PC-9 (cell line): Measurements from ENCODE around the gene NR1H4. TPM values are rescaled to one million over a fixed set of nuclear protein-coding genes. Genes with fewer than 3 reads are reported as not detected.

ENCODE experiments used
- BruUV-seq: library from RNA; stranded (reverse); fragments of 400-500 nt; replicated peaks from 2 replicates; lab custom pipeline; 2021; lab: Mats Ljungman, UMichigan
- CTCF ChIA-PET: fragments of 300-600 bp; sonication (Branson Sonifier 250); formaldehyde crosslinking; loops from one replicate; lab custom pipeline; 2022; ENCODE audit warnings: antibody characterized with exemption; lab: Charles Lee
- POLR2A ChIA-PET: fragments of 300-600 bp; sonication (Branson Sonifier 250); formaldehyde crosslinking; loops from one replicate; lab custom pipeline; 2022; ENCODE audit warnings: antibody characterized with exemption; ENCODE audit not compliant: unreplicated experiment; lab: Charles Lee
- DNase-seq, 2 experiments: peaks; one replicate each; pipeline versions ENCODE4 v3.0.0 to v3.0.0-alpha.2; 2015 to 2022; ENCODE audit warnings: mixed read lengths in 1 of 2
- H2AFZ ChIP-seq: fragments of 200-600 bp; sonication (generic); 2 replicates; pipeline ENCODE4 v1.8.1; 2017; ENCODE audit warnings: antibody characterized with exemption
- H3F3A ChIP-seq: fragments of 200-600 bp; sonication (generic); 2 replicates; pipeline ENCODE4 v1.8.1; 2017; ENCODE audit warnings: antibody characterized with exemption, mild to moderate bottlenecking, low read depth; ENCODE audit not compliant: insufficient read depth
- H3K27ac ChIP-seq: fragments of 200-600 bp; sonication (generic); 2 replicates; pipeline ENCODE4 v1.6.1; 2016; ENCODE audit warnings: mixed run types
- H3K27me3 ChIP-seq: fragments of 200-600 bp; sonication (generic); 2 replicates; pipeline ENCODE4 v1.6.1; 2016; ENCODE audit warnings: low read depth, mixed run types; ENCODE audit not compliant: insufficient read depth
- H3K36me3 ChIP-seq: fragments of 200-600 bp; sonication (generic); 2 replicates; pipeline ENCODE4 v1.6.1; 2016; ENCODE audit warnings: low read depth, mixed run types
- H3K4me1 ChIP-seq: fragments of 200-600 bp; sonication (generic); replicated peaks from 2 replicates; pipeline ENCODE4 v1.6.1; 2016; ENCODE audit warnings: mixed run types; ENCODE audit not compliant: insufficient read depth
- H3K4me2 ChIP-seq: fragments of 200-600 bp; sonication (generic); 2 replicates; pipeline ENCODE4 v1.6.1; 2017; ENCODE audit warnings: mixed run types
- H3K4me3 ChIP-seq: fragments of 200-600 bp; sonication (generic); 2 replicates; pipeline ENCODE4 v1.6.1; 2016; ENCODE audit warnings: mixed run types
- H3K79me2 ChIP-seq: fragments of 200-600 bp; sonication (generic); 2 replicates; pipeline ENCODE4 v1.6.1; 2017; ENCODE audit warnings: low read depth, mixed run types
- H3K9me2 ChIP-seq: fragments of 200-600 bp; sonication (generic); 2 replicates; pipeline ENCODE4 v1.8.1; 2017; ENCODE audit warnings: mild to moderate bottlenecking; ENCODE audit not compliant: insufficient read depth
- H3K9me3 ChIP-seq: fragments of 200-600 bp; sonication (generic); 2 replicates; pipeline ENCODE4 v1.8.1; 2016; ENCODE audit warnings: low read depth; ENCODE audit not compliant: insufficient read depth
- H4K20me1 ChIP-seq: fragments of 200-600 bp; sonication (generic); 2 replicates; pipeline ENCODE4 v1.8.1; 2017; ENCODE audit not compliant: insufficient read depth
- CTCF ChIP-seq: fragments of 200-600 bp; sonication (generic); conservative IDR thresholded peaks from 2 replicates; pipeline ENCODE4 v1.6.1; 2017; ENCODE audit warnings: mixed run types, antibody characterized with exemption, mild to moderate bottlenecking, moderate library complexity
- EZH2 ChIP-seq: fragments of 200-600 bp; sonication (generic); IDR thresholded peaks from 2 replicates; pipeline ENCODE4 v1.8.0; 2017; ENCODE audit warnings: antibody characterized with exemption, low read depth
- intact Hi-C: fragments of 100-400 bp; cut with micrococcal nuclease; formaldehyde crosslinking; loops from one replicate; pipeline ENCODE4 v1.10.0; 2022; ENCODE audit not compliant: unreplicated experiment
- total RNA-seq: library from RNA; stranded (reverse); gene quantifications from 2 replicates; pipeline ENCODE4 v1.2.3, GENCODE V29; 2021

NR1H4 gene
- total RNA-seq, 1 experiment from 2014 or later = not detected

- CTCF ChIA-PET = no interaction called here
- POLR2A ChIA-PET = no interaction called here
- DNase-seq = no peak
Observed at GRCh38 chr12:100534625-100535227, 61.1 kb downstream of the NR1H4 start.

GRCh38 chr12:100539202-100539601 lies 65.5 kb downstream of the NR1H4 start:
- peak in 1 of 2 experiments; percentile 18 for DNase-seq
- Histone ChIP-seq H3K27ac (no peak overlapping the region), H3K79me2 (no peaks in the 10 kb centered on the region), H4K20me1 (no peaks in the 10 kb centered on the region), H3K9me2 (0 out of 2 replicates have a peak, but pooled peaks cover 4% of the 10 kb centered on the region), H3K27me3 (peaks cover 62% of the 10 kb centered on the region), H3K4me1 (no peaks in the 10 kb centered on the region), H3K4me2 (no peak overlapping the region), H3K36me3 (no peaks in the 10 kb centered on the region), H3F3A (no peaks in the 10 kb centered on the region), H2AFZ (no peak overlapping the region), H3K4me3 (no peak overlapping the region), H3K9me3 (no peaks in the 10 kb centered on the region)
- CTCF ChIA-PET = interaction anchor here (0.6 kb wide), 1 partner anchor 17 kb away, joined by 5 read pairs; no protein-coding TSS in a partner anchor
- intact Hi-C loops = no loop called here
- no TSS peak for BruUV-seq
- TF ChIP-seq EZH2 (no peak), CTCF (no peak)
- POLR2A ChIA-PET = no interaction called here

More at GRCh38 chr12:100534625-100535227, 61.1 kb downstream of the NR1H4 start:
- no peak overlapping the region for H3K4me2 ChIP-seq
- no peaks in the 10 kb centered on the region for H3K79me2 ChIP-seq
- no peaks in the 10 kb centered on the region for H3K36me3 ChIP-seq
- 0 out of 2 replicates have a peak, but pooled peaks cover 4% of the 10 kb centered on the region for H3K9me2 ChIP-seq
- no peak overlapping the region for H2AFZ ChIP-seq
- H3K27ac ChIP-seq = no peak overlapping the region
- peaks cover 70% of the 10 kb centered on the region for H3K27me3 ChIP-seq
- H4K20me1 ChIP-seq = no peaks in the 10 kb centered on the region
- H3F3A ChIP-seq = no peaks in the 10 kb centered on the region
- no peak for TF ChIP-seq EZH2
- no peak for TF ChIP-seq CTCF
- no peaks in the 10 kb centered on the region for H3K9me3 ChIP-seq
- BruUV-seq = no TSS peak
- intact Hi-C loops = no loop called here
- H3K4me3 ChIP-seq = no peak overlapping the region
- no peaks in the 10 kb centered on the region for H3K4me1 ChIP-seq

- Histone ChIP-seq H3F3A (no peaks in the 10 kb centered on the region), H4K20me1 (no peaks in the 10 kb centered on the region; the same call in 1 of the 2 replicates), H3K79me2 (no peaks in the 10 kb centered on the region), H3K36me3 (no peaks in the 10 kb centered on the region), H3K9me2 (0 out of 2 replicates have a peak, but pooled peaks cover 4% of the 10 kb centered on the region), H3K4me3 (no peak overlapping the region), H3K4me1 (no peaks in the 10 kb centered on the region), H3K27ac (no peak overlapping the region), H3K9me3 (no peaks in the 10 kb centered on the region), H3K4me2 (no peak overlapping the region), H3K27me3 (peaks cover 66% of the 10 kb centered on the region), H2AFZ (no peak overlapping the region)
- no TSS peak for BruUV-seq
- ChIA-PET CTCF (no interaction called here), POLR2A (no interaction called here)
- intact Hi-C loops = no loop called here
- TF ChIP-seq EZH2 (no peak), CTCF (no peak)
- no peak for DNase-seq
Observed at GRCh38 chr12:100544165-100544564, 70.5 kb downstream of the NR1H4 start.
